NCI-H226 (cell line): ENCODE measurements around the gene APOC3.
"Not testable (repeated sequence)": the region's sequence is repeated elsewhere in the genome, so short reads cannot be mapped to it uniquely, and the experiment has no call there.

Experiments
- DNase-seq: peaks from one replicate; pipeline ENCODE4 v3.0.0-alpha.2; 2015

The APOC3 gene

DNA sequence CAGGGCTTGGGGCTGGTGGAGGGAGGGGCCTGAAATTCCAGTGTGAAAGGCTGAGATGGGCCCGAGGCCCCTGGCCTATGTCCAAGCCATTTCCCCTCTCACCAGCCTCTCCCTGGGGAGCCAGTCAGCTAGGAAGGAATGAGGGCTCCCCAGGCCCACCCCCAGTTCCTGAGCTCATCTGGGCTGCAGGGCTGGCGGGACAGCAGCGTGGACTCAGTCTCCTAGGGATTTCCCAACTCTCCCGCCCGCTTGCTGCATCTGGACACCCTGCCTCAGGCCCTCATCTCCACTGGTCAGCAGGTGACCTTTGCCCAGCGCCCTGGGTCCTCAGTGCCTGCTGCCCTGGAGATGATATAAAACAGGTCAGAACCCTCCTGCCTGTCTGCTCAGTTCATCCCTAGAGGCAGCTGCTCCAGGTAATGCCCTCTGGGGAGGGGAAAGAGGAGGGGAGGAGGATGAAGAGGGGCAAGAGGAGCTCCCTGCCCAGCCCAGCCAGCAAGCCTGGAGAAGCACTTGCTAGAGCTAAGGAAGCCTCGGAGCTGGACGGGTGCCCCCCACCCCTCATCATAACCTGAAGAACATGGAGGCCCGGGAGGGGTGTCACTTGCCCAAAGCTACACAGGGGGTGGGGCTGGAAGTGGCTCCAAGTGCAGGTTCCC, at the start of gene APOC3:
APOC3 (plus strand) TSS at position 383 of the 659 bp plus-strand sequence. CDS start 676 bp downstream, outside the sequence.
- peak; percentile 22 for DNase-seq

DNA sequence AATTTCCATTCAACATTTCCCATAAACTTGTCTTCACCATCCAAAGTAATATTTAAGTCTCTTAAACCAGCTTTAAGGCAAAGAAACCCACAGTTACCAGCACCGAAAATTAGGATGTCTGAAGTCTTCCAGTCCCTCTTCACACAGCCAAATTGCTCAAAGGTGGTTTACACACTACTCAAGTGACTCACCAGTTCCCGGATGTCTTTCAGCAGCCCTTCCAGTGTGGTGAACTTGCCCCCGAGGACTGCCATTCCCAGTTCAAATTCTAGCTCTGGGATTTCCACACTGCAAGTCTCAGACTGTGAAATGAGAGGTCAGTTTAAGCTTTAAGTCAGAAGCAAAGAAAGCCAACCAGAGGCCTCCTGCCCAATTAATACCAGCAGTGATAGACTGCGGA, 47.0 kb upstream of the APOC3 start:
- peak; percentile 39 for DNase-seq

DNA sequence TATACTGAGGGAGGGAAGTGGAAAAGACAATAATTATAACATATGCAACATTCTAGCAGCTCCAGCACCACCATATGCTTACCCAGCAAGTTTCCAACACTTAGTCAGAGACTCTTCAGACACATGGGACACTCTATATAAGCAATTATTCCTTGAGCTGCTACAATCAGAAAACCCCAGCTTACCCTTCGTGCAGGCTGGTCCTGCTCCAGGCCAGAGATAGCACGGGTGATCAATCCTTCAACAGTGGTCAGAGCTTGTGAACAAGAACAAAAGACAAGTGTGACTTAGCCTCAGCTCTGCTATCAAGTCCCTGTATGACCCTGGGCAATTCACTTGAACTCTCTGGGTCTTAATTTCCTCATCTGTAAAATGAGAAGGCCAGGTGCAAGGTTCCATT, 43.4 kb upstream of the APOC3 start:
- DNase-seq: no peak

DNA sequence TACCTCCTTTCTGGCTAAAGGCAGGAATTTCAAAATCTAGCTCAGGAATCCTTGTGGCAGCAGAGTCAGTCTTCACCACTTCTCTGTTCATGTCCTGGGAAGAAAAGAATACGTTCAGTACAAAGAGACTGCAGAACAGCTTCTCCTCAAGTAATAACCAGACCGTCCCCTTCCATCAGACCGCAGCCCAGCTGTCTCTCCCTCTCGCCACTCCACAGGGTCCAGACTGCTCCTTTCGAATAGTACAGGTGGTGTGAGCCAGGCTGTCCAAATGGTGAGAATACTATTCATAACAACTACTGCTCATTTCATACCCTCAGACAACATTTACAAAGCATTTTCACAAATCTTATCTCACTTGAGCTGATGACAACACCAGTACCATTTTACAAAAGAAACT, 42.7 kb upstream of the APOC3 start:
- DNase-seq: no peak

DNA sequence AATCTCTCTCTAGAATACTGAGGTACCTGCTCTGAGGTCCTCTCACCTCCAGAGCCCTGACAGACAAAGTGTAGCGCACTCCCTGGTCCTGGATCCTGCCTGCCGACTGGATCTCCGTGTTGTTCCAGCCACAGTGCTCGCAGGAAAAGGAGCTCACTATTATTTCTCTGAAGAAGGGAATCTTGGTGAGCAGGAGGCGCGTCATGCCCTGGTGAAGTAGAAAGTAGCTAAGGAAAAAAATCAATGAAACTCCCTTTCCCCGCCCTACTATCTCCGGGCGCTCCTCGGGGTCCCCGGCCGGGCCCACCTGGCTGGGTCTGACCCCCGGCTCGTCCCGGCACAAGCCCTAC, 42.3 kb upstream of the APOC3 start:
- DNase-seq: no peak

DNA sequence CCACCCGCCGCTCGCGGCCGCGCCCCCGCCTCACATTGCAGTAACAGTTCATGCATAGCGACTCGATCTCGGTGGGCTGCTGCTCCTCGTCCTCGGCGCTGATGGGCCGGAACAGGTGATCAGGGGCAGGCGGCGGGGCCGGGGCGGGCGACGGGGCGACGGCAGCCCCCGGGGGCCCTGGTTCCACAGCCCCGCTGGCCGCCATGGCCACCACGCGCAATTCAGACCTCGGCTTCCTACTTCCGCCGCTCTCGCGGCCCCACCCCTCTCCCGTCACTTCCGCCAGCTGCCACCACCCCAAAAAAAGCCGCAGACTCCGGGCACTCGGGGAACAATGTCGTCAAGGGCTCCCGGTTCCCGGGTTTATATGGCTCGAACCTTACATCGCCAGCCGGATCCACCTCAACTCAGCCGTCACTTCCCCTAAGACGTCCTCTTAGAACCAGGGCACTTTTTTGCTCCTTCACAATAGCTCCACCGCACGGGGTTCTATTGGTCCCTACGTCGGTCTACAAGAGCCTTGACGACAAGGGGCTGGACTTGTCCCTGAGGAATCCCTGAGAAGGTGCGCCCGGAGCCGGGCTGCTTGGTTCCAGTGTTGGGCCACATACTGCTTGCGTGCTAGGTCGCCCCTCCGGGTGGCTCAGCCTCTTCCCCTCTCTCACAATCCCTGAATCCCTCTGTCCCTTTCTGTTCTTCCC, 41.8 kb upstream of the APOC3 start, which contains the start of gene ZPR1:
ZPR1 (minus strand) TSS at position 238 of the 701 bp plus-strand sequence; CDS start at position 205, 33 bp downstream.
- DNase-seq: peak; percentile 62

DNA sequence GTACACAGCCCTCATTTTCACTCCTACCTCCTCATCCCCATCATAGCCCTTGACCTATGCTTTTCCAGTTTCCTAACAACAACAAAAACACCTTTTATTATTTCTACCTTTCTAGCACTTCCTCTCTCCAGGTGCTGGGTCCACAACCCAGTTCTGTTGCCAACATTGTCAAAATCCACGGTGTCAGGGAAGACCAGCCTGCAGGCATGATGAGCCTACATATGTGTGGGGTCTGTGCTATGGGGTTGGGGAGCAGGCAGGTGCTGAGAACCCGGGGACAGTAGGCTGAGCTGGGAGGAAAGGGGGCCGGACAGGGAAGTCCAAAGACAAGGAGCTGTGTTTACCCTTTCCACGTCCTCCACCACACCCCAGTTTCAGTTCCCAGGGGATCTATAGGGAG, 41.2 kb upstream of the APOC3 start:
- no peak for DNase-seq

DNA sequence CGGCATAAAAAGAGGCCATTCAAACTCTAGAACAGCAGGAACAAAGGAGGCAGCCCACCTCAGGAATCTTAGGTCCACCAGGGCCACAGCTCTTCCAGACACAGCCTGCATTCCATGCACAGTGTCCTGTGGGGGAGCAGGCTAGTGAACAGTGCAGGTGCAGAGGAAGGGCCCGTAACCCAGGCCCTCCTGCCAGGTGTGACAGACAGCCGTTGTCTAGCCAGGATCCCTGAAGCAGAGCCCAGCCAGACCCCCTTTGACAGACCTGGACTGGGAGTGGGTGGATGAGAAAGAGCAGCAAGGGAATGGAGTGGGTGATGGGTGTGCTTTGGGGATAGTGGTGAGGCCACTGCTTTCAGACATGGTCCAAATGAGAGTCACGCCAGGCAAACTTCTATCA, 40.7 kb upstream of the APOC3 start:
- DNase-seq: no peak

DNA sequence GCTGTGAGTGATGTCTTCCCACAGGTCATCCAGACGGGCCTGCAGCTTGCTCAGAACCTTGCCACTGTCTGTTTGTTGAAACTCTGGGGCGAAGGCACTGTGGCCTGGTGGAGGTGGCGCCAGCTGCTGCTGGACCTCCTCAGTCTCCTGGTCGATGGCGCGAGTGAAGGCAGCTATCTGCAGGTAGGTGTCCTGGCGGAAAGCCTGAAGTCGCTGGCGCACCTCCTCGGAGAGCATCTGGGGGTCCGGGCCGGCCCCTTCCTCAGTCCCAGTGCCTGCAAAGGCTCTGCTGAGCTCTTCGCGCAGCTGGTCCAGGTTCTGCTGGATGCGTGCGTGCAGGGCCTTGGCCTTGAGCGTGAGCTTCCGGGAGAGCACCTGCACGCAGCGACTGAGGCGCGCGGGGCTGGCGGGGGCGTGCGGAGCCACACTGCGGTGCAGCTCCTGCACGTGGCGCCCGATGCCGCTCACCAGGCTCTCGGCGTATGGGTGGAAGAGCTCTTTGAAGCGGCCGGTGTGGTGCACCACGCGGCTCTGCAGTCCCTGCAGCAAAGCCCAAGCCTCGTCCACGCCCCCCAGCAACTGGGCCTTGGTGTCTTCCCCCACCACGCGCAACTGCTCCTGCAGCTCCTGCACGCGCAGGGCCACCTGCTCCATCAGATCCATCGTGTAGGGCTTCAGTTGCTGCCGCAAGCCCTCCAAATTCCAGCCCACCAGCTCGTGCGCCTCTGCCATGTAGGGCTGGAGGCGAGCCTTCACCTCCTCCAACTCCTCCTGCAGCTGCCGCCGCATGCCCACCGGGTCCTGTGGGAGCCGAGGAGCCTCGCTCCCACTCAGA, 39.3 kb upstream of the APOC3 start:
- no peak for DNase-seq

DNA sequence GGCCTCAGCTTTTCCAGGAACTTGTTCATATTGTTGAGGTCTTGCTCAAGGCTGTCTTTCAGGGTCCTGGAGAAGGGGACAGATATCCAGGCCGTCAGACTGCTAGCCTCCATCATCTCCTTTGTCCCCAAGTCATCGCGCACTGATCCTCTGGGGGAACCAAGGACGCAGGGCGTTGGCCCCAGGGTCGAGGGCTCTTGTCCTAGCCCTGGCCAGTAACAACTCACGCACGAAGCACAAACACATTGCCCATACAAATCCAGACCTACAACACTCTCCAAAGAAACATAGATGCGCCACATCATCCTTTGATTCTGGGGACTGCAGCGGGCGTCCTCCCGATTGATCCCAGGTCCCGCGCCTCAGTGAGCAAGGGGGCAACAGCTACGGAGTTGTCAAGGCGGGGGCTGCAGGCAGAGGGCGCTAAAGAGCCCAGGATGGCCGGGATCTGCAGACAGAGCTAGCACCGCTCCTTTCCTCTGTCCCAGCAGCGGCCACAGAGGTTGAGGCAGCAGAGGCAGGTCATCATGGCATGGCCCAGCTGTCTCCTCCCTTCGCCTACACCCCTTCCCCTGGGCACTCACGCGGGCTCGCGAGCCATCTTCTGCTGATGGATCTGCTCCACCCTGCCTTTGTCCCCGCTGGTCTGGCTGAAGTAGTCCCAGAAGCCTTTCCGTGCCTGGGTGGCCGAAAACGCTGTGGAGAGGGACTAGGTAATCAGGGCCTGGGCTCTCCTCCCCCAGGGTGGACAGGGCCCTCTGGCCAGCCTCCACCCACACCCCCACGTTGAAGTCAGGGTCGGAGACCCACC, 38.5 kb upstream of the APOC3 start:
- DNase-seq: no peak

DNA sequence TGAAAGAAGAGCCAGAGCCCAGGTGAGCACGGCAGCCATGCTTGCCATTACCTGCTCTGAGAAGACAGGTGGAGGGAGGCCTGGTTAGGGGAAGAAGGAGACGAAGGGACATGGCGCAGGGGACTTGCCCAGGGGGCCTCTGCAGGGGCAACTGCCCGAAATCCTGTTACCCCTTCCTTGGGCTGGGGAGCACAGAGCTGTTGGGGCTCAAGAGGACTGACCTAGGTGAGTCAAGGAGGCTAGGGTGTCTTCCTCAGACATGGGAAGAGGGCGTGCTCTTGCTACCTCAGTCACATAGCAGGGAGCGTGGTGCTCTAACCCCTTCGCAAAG, 37.9 kb upstream of the APOC3 start, which contains the start of gene APOA5:
APOA5 (minus strand) TSS at position 67 of the 331 bp plus-strand sequence; CDS start at position 48, 19 bp downstream.
- DNase-seq: no peak

DNA sequence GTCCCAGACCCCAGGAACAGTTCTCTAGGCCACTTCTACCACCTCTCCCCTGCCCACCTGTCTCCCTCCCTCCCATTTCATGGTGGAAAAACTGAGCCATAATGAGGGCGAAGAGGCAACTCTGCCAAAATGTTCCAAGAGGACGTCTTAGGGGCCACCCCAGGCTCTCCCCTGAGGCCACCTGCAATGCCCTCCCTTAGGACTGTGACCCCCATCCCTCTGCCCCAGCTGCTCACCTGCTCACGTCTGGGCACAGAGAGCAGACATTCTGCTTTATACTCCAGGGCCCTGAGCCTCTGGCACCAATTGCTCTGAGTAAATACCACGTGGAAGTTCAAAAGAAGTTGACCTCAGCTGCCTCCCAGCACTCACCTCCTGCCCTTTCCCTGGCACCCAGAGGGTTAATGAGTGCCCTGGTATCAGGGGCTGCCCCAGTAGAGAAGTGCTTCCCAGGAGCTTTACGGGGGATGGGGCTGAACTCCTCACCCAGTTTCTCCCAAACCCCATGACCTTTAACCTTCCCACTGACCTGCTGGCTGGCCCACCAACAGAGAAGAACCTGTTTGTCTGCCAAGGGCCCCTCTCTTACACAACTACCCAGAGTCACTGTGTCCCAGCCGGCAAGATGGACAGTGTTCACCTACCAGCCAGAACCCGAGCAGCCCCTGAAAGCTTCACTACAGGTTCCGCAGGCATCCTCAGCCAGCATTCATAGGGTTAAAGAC, 37.4 kb upstream of the APOC3 start:
- DNase-seq: no peak

DNA sequence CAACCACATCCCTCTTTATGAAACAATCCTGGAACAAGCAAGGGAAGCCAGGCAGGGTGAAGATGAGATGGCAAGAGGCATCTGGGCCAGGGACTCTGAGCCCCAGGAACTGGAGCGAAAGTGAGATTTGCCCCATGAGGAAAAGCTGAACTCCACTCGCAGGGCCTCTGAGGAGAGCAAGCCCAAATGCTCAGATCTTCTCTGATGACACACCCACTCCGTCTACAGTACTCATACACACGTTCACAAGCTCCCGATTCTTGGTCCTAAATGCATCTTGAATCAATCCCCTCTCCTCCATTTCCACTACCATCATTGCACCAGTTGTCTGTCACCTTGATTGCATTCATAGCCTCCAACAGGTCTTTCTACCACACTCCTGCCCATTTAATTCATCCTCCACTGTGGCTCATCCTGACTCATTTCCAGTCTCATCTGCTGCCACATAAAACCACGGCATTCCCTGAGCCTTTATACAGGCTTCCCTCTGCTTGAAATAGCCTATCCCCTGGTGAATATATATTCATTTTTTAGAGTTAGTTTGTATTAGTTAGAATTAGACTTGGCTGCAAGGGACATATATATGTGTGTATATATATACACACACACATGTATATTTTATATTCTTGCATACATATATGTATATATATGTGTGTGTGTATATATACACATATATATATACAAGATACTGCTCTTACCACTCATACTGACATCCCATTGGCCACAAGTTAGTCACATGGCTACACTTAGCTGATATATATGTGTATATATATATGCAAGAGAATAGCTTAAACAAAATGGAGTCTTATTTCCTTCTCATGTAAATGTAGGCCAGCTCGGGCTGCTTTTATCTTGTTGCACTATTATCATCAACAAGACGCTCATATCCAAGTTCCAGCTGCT, 36.6 kb upstream of the APOC3 start:
- DNase-seq: peak; percentile 67

DNA sequence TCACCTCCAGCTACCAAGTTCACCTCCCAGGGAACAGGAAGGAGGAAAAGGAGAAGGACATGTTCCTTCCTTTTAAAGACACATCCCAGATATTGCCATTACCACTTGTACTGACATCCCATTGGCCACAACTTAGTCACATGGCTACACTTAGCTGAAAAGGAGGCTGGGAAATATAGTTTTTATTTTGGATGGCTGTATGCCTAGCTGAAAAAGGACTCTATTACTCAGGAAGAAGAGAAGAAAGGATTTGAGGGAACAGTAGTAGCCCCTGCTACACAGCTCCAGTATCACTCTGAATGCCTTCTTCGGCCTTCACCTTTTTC, 36.0 kb upstream of the APOC3 start:
- DNase-seq: no peak

DNA sequence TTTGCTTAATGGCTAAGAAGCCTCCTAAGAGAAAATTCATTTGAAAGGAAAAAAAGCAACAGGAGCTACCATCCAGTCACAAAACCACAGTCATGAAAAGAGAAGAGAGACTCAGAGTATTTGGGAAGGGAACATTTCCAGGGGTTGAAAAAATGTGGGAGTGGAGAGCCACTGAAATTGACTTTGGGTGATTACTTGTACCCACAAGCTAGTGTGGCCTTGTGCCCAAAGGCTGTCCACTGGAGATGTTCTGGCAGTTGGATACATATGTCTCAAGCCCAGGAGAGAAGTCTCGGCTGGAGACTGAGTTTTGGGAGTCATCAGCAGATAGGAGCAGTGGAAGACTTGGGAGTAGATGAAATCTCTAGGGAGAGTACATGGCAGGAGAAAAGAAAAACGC, 34.9 kb upstream of the APOC3 start:
- no peak for DNase-seq

DNA sequence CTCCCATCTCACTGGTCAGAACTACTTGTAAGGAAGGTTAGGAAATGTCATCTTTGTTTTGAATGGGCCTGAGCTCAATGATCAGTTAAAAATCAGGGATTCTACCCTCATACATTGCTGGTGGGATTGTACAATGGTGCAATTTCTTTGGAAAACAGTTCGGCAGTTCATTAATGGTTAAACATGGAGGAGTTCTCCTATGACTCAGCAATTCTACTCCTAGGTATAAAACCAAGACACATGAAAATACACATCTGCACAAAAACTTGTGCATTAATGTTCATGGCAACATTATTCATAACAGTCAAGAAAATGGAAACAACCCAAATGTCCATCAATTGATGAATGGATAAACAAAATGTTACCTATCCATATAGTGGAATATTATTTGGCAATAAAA, 33.2 kb upstream of the APOC3 start:
- no peak for DNase-seq

DNA sequence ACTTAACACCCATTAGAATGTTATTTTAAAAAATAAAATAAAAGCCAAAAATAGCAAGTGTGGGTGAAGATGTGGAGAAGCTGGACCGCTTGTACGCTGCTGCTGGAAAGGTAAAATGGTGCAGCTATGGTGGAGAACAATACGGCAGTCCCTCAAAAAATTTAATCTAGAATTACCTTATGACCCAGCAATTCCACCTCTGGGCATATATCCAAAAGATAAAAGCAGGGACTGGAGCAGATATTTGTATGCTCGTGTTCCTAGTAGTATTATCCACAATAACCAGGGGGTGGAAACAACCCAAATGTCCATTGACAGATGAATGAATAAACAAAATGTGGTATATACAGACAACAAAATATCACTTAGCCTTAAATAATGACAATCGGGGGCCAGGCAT, 31.9 kb upstream of the APOC3 start:
- peak; percentile 56 for DNase-seq

DNA sequence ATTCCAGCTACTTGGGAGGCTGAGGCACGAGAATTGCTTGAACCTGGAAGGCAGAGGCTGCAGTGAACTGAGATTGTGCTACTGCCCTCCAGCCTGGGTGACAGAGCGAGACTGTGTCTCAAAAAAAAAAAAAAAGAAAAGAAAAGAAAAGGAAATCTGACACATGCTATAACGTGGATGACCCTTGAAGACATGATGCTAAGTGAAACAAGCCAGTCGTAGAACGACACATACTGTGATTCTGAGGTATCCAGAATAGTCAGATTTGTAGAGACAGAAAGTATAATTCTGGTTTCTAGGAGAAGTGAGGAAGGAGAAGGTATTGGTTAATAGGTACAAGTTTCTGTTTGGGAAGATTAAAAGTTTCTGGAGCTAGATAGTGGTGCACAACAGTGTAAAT, 31.3 kb upstream of the APOC3 start:
- DNase-seq: no peak

DNA sequence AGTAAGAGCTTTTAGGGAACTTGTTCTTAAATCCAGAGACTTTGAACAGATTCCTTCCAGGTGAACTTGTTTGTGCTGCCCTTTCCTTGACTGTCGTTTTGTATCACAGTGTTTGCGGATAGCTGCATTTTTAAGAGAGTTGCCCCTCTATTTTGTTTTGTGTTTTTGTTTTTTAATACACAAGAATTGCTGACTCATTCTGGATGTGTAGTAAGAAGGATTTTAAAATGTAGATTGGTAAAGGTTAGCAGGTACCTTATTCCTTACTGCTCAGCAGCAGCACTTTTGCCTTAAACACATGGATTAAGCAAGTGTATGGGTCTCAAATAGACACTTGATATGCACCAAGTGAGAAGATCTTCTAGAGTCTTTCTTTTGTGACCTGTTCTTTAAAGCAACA, 29.1 kb upstream of the APOC3 start:
- DNase-seq: no peak

DNA sequence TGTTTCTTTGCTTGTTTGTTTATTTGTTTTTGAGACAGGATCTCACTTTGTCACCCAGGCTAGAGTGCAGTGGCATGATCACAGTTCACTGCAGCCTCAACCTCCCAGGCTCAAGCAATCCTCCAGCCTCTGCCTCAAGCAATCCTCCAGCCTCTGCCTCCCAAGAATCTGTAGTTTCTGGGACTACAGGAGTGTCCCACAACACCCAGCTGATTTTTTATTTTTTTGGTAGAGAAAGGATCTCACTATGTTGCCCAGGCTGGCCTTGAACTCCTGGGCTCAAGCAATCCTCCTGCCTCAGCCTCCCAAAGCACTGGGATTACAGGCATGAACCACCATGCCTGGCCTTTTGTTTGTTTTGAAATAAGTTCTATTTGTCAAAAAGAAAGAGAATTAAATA, 28.0 kb upstream of the APOC3 start:
- not testable (repeated sequence) for DNase-seq

DNA sequence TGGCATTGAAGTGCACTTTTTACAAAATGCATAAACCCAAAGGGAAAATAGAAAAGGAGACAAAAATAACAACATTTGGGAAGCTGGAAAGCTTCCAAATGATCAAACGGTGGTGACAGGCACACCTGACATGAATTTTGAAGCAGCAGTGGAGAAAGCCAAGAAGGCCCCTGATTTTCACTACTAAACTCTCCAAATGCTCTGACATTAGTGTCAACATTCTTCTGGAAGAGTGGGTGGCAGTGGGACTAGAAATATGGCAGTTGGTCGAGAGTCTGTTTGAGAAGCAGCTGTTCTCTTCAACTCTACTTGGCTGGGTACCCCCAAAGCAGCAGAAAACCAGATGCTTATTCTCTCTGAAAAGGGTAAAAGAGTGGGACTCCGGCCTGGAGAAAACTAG, 25.7 kb upstream of the APOC3 start:
- DNase-seq: no peak
